ENCODE data around the gene LCN6.

DNA sequence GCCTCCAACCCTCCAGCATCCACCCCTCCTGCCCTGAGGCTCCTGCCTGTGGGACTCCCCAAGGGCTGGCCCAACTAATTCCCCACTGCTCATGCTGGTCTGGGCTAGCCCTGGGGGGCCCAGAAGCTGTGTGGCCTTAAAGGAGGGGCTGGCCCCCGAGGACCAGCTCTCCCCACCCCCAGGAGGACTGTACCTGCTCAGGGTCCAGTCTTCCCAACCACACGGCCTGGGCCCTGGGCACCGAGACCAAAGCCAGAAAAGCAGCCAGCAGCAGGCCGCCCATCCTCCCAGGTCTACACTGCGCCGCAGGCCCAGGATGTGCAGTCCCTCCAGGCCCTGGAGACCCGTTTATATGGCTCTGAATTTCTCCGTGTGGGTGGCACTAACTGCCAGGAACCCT lies at the start of gene LCN6:
- TF ChIP-seq, protein P1, sequence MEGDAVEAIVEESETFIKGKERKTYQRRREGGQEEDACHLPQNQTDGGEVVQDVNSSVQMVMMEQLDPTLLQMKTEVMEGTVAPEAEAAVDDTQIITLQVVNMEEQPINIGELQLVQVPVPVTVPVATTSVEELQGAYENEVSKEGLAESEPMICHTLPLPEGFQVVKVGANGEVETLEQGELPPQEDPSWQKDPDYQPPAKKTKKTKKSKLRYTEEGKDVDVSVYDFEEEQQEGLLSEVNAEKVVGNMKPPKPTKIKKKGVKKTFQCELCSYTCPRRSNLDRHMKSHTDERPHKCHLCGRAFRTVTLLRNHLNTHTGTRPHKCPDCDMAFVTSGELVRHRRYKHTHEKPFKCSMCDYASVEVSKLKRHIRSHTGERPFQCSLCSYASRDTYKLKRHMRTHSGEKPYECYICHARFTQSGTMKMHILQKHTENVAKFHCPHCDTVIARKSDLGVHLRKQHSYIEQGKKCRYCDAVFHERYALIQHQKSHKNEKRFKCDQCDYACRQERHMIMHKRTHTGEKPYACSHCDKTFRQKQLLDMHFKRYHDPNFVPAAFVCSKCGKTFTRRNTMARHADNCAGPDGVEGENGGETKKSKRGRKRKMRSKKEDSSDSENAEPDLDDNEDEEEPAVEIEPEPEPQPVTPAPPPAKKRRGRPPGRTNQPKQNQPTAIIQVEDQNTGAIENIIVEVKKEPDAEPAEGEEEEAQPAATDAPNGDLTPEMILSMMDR (IDR thresholded peaks at IDR 0.05), result no peak
- TF ChIP-seq POLR2A (IDR thresholded peaks at IDR 0.05), result no peak
